HG03064 (cell line): ENCODE data around the gene LYRM1.

Experiments used
- ATAC-seq: cut with Tn5 transposase; IDR thresholded peaks from one replicate; pipeline ENCODE4 v1.9.1; 2021; ENCODE audit warnings: low read depth; ENCODE audit not compliant: unreplicated experiment

The LYRM1 gene

DNA sequence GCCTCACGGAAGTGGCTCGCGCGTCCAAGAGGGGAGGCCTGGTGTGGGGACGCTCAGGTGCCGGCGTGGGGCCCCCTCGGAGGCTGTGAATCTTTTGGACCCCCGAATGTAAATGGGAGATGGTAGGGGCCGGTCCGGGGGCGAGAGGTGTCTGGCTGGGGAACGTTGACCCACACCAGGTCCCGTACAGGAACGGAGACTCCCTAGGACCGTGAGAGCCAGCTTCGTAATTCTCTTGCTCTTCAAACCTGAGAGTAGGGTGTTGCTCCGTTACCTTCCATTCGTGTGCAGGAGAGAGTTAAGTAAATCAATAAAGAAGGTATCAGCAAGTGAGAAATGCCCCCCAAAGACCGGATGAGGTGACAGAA lies 481 bp downstream of the LYRM1 start:
- no peak for ATAC-seq

GRCh38 chr16:20901436-20902112 lies 1.0 kb downstream of the LYRM1 start:
- peak; percentile 16 for ATAC-seq

DNA sequence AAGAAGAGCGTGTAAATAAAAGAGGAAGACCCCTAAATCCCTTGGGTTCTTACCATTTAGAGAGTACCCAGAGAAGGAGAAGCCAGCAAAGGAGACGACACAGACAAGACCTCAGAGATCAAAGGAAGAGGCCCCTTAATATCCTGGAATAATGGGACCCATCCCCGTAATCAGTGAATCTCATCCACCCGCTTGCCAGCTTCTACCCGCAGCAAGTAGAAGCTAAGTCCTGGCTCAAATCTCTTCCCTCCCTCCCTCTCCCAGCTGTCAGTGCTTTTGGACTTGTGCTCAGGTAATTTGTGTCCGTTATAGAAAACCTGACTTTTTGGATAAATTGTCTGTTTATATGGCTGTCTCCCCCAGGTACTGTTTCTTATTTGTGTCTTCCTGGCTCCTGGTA lies 1.9 kb downstream of the LYRM1 start:
- ATAC-seq: no peak

GRCh38 chr16:20903116-20903898 lies 2.7 kb downstream of the LYRM1 start:
- ATAC-seq: no peak

DNA sequence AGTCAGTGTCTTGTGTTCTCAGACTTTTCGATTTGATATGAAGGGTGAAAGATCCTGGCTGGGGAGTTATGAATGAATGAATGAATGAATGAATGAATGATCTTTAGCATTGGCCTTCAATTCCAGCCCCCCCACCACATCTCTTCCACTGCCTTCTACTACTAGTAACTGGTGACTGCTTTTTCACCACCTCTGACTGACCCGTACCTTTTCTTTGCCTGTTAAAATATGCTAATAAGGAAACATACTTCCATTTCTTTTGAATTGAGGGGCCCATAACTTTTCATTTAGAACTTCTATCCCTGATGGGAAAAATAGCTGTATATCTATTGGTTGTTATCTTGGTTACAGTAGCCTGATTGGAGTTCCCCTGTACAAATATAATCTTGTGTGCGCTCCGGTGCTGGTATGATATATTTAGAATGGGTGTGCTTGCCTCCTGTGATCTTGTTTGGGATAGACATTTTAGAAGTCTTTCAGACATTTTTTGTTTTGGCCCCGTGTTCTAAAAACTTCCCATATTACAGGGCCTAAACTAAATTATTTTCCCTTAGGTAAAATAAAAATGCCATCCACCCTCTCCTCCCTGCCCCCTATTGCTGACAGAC lies 3.4 kb downstream of the LYRM1 start:
- ATAC-seq: no peak

- no peak for ATAC-seq
Observed at GRCh38 chr16:20904507-20905081, 4.0 kb downstream of the LYRM1 start.

DNA sequence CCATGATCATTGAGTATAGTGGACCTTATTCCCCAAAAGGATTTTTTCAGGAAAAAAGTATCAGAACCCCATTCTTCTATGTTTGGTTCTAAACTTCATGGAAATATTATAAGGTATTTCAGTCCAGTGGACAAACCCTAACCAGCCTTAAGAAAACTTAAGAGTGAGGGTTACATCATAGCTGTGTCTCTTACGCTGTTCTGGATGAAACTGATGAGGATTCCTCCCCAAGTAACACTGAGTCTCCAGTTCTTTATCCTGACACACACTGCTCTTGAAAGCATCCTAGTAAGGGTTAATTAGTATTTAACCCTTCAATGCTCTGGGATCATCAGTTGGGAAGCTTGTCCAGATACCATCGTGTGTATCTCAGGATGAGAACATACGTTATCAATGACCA lies 5.0 kb downstream of the LYRM1 start:
- no peak for ATAC-seq

DNA sequence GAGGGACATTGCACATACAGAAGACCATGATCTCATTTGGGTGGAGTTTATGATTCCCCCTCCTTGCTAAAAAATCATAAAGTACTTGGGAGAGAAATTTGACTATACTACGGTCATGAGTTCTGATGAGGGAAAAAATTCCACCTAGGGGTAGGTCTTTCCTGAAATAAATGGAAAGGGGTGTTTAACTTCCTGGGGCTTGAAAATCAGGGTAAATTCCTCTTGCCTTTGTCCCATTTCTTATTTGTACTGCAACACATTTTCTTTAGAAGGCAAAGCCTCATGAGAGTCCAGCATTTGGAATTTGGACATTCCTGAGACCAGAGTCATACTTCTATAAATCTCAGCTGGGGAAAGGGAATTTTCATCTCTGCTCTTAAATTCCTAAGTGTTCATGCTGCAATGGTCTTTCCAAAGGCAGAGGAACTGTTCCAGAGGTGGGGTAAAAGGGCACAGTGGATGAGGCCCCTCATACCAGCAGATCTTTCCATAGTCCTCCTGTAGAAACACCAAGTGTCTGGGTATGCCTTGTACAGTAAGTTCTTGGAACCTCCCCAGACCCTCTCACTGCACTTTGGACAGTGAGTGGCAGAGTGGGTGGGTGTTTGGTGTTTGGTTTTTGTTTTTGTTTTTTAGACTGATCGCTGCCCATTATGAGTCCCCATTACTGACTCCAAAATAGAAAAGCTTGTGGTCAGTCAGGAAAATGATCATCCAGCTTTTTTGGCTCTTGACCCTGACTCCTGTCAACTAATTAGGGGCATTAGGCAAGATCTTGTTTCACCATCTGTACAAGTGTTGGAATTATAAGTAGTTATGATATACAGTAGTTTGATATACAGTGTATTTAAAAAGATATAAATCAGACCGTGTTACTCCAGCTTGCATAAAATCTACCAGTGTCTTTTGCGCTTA lies 6.0 kb downstream of the LYRM1 start:
- no peak for ATAC-seq

- ATAC-seq: no peak
Observed at GRCh38 chr16:20910781-20911321, 10.3 kb downstream of the LYRM1 start.

- no peak for ATAC-seq
Observed at GRCh38 chr16:20911361-20911760, 10.8 kb downstream of the LYRM1 start.

DNA sequence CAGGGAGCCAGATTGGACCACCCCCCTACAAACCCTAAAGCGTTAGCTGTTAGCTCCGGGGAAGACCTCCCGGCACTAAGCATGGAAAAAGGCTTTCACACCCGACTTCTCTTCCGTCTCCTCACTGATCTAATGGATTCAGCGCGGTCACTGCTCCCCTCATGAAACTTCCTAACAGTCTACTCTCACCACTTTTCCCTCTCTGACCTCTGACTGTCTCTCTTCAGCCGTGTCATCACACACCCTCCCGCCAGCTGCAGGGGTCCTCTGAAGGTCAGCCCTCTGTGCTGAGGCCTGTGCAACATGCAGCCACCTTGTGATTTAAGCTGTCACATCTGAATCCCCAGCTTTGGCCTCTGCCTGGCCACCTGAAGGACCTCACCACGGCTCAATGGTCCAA lies 15.7 kb downstream of the LYRM1 start:
- no peak for ATAC-seq

DNA sequence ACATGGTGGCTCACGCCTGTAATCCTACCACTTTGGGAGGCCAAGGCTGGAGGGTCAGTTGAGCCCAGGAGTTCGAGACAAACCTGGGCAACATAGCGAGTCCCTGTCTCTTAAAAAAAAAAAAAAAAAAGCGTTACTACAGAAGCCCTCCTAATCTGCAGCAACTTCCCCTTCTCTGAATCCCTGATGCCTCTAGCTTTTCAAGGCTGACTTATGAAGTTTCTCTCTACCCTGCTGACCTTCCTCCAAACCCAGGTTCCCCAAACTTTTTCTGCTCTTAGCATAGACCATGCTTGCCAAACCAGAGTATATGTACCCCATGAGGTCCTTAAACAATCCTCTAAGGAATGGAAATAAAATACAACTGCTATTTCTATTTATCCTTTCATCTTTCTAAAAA lies 16.4 kb downstream of the LYRM1 start:
- ATAC-seq: no peak

- no peak for ATAC-seq
Observed at GRCh38 chr16:20918486-20919239, 18.1 kb downstream of the LYRM1 start.

DNA sequence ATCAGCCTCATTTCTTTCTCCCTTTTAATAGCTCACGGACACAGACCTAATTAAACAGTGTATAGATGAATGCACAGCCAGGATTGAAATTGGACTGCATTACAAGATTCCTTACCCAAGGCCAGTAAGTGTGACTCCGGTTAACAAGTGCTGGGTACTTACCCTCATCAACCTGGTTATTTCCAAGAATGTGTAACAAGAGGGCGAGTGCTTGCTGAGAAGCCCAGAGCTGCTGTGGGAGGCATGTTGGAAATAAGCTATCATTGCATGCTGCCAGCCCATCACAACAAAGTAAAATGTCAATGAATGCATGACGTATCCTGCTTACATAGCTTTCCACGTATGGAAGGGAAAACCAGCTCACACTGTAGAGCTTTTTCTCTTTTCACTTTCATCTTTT lies 19.5 kb downstream of the LYRM1 start:
- no peak for ATAC-seq

DNA sequence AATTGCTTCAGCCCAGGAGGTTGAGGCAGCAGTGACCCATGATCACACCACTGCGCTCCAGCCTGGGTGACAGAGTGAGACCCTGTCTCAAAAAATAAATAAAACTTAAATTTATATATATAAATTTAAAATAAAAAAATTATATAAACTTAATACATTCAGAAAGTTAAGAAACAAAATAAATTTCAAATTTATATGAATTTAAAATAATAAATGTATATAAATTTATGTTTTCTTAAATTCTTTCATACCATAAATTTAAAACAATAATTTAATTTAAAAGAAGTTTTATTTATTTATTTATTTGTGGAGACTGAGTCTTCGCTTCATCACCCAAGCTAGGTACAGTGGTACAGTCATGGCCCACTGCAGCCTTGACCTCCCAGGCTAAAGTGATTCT lies 20.2 kb downstream of the LYRM1 start:
- ATAC-seq: no peak

- no peak for ATAC-seq
Observed at GRCh38 chr16:20923876-20924275, 23.3 kb downstream of the LYRM1 start.

DNA sequence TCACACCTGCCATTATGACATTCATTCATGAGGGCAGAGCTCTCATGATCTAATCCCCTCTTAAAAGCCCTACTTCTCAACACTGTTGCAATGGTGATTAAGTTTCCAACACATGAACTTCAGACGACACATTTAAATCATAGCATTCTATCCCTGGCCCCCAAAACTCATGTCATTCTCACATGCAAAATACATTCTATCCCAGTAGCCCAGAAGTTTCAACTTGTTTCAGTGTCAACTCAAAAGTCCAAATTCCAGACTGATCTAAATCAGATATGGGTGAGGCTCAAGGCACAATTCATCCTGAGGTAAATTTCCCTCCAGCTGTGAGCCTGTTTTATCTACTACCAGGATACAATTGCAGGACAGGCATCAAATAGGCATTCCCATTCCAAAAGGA lies 25.2 kb downstream of the LYRM1 start:
- no peak for ATAC-seq

GRCh38 chr16:20928774-20929411 lies 28.3 kb downstream of the LYRM1 start:
- no peak for ATAC-seq
